ENCODE results near the gene RBPJ. TPM values are rescaled to one million over a fixed set of nuclear protein-coding genes. Genes with fewer than 3 reads are reported as not detected.

The RBPJ gene
- total RNA-seq, 2 donors from 2014 or later = 31.4 to 41.0 TPM

DNA sequence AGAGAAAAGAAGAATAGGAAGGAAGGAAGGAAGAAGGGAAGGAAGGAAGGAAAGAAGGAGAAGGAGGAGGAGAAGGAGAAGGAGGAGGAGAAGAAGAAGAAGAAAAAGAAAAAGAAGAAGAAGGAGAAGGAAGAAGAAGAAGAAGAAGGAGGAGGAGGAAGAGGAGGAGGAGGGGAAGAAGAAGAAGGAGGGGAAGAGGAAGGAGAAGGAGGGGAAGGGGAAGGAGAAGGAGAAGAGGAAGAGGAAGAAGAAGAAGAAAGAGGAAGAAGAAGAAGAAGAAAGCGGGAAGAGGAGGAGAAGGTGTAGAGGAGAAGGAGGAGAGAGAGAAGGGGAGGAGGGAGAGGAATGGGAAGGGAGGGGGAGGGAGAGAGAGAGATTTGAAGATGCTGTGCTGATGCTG, 146.9 kb downstream of the RBPJ start:
- TF ChIP-seq, protein P1, sequence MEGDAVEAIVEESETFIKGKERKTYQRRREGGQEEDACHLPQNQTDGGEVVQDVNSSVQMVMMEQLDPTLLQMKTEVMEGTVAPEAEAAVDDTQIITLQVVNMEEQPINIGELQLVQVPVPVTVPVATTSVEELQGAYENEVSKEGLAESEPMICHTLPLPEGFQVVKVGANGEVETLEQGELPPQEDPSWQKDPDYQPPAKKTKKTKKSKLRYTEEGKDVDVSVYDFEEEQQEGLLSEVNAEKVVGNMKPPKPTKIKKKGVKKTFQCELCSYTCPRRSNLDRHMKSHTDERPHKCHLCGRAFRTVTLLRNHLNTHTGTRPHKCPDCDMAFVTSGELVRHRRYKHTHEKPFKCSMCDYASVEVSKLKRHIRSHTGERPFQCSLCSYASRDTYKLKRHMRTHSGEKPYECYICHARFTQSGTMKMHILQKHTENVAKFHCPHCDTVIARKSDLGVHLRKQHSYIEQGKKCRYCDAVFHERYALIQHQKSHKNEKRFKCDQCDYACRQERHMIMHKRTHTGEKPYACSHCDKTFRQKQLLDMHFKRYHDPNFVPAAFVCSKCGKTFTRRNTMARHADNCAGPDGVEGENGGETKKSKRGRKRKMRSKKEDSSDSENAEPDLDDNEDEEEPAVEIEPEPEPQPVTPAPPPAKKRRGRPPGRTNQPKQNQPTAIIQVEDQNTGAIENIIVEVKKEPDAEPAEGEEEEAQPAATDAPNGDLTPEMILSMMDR (IDR thresholded peaks at IDR 0.05) = no peak
- H3K27ac ChIP-seq = no peak overlapping the region
- peaks cover 0 to 6% of the 10 kb centered on the region in 2 donors for H3K9me3 ChIP-seq
- DNase-seq (ENCODE audit: low spot score) = no peak
- no peaks in the 10 kb centered on the region for H3K4me1 ChIP-seq
- no peak overlapping the region for H3K4me3 ChIP-seq
- H3K27me3 ChIP-seq = no peaks in the 10 kb centered on the region
- H3K36me3 ChIP-seq = no peaks in the 10 kb centered on the region

DNA sequence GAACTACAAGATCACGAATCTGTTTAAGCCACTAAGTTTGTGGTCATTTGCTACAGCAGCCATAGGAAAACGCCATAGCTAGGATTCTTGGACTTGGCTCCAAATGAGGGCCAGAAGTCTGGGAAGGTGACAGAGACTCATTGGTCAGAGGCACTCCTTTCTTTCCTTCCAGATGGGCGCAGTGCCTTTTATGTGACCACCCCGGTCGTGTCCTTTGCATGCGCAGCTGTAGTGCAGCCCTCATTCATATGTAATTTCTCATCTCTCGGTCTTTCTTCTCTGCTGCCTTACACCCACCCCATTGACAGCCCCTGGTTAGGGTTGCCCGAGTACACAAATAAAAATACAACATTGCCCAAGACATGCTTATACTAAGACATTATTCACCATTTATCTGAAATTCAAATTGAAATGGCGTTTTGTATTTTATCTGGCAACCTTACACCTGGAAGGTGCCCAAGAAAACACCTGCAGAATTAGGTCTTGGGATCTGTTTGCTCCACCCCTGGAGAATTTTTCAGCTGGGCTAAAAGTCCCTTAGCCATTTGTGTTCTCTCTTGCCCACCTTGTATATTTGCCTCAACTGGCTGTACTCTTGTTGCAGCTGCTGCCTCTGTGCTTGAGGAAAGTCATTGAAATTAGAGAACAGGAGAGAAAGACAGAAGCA, 147.6 kb downstream of the RBPJ start:
- DNase-seq (ENCODE audit: low spot score) = no peak
- Histone ChIP-seq H3K36me3 (no peaks in the 10 kb centered on the region), H3K4me3 (no peak overlapping the region), H3K4me1 (no peaks in the 10 kb centered on the region), H3K27me3 (no peaks in the 10 kb centered on the region), H3K9me3 (peaks cover 0 to 10% of the 10 kb centered on the region in 2 donors), H3K27ac (no peak overlapping the region)
- TF ChIP-seq, protein P1 (IDR thresholded peaks at IDR 0.05) = no peak

DNA sequence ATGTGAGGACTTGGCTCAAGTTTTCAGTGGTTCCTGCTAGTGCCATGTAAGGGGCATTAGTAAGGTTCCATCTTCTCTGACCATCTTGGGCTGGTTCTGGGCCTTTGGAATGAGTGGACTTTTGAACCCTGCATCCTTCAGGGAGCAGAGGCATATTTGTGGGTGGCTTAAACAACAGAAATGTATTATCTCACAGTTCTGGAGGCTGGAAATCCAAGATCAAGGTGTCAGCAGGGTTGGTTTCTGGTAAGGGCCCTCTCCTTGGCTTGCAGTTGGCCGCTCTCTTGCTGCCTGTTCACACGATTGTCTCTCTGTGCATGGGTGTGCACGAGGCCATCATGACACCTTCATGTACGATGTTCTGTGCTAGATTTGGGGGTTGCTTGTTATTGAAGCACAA, 148.2 kb downstream of the RBPJ start:
- Histone ChIP-seq H3K9me3 (peaks cover 0 to 10% of the 10 kb centered on the region in 2 donors), H3K4me1 (no peaks in the 10 kb centered on the region), H3K4me3 (no peak overlapping the region), H3K27me3 (no peaks in the 10 kb centered on the region), H3K27ac (no peak overlapping the region), H3K36me3 (no peaks in the 10 kb centered on the region)
- no peak for DNase-seq (ENCODE audit: low spot score)
- TF ChIP-seq, protein P1 (IDR thresholded peaks at IDR 0.05) = no peak

DNA sequence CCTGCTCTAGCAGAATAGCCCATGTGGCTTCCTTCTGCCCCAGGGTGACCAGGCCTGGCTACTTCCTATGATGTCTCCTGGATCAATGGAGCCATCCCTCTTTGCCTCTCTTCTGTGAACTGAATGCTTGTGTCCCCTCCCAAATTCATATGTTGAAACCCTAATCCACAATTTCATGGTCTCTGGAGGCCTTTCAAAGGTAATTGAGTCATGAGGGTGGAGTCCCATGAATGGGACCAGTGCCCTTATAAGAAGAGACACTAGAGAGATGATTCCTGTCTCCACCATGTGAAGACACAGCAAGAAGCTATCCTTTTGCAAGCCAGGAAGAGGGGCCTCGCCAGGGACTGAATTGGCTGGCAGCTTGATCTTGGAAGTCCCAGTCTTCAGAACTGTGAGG, 151.1 kb downstream of the RBPJ start:
- Histone ChIP-seq H3K27me3 (no peaks in the 10 kb centered on the region), H3K4me3 (no peak overlapping the region), H3K9me3 (peaks cover 0 to 10% of the 10 kb centered on the region in 2 donors), H3K4me1 (no peaks in the 10 kb centered on the region), H3K27ac (no peak overlapping the region), H3K36me3 (no peaks in the 10 kb centered on the region)
- no peak for DNase-seq (ENCODE audit: low spot score)
- TF ChIP-seq, protein P1 (IDR thresholded peaks at IDR 0.05) = no peak

DNA sequence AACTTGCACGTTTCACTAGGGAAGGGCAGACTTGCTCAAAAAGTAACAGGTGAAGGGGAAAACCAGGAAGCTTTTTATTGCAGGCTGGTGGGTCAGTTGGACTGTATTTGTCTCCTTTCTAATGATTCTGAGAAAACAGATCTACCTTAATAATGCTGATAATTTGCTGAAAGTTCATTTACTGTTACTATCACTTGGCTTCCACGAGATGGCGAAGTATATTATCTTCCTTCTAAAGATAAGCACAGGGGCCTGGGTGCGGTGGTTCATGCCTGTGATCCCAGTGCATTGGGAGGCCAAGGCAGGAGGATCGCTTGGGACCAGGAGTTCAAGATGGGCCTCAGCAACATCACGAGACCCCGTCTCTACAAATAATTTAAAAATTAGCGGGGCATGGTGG, 153.1 kb downstream of the RBPJ start:
- no peaks in the 10 kb centered on the region for H3K27me3 ChIP-seq
- DNase-seq (ENCODE audit: low spot score) = no peak
- no peaks in the 10 kb centered on the region for H3K36me3 ChIP-seq
- H3K27ac ChIP-seq = no peak overlapping the region
- H3K4me3 ChIP-seq = no peak overlapping the region
- H3K9me3 ChIP-seq = peaks cover 0 to 9% of the 10 kb centered on the region in 2 donors
- no peaks in the 10 kb centered on the region for H3K4me1 ChIP-seq
- TF ChIP-seq, protein P1 (IDR thresholded peaks at IDR 0.05) = no peak

DNA sequence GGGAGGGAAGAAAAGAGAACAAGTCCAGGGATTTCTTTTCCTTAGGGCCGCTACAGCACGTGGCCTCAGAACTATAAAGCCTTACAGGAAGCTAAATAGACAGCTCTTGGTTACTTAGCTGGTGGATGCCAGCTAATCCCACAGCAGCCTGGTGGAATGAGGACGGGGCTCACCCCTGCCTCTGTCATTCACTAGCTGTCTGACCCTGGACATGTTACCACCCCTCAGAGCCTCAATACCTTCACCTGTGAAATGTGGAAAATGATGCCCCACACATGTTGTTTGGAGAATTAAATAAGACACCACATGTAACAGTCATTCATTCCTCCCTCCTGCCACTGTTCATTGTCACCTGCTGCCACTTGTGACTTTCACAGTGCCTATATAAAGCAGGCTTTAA, 153.7 kb downstream of the RBPJ start:
- H3K4me1 ChIP-seq = no peaks in the 10 kb centered on the region
- H3K27me3 ChIP-seq = no peaks in the 10 kb centered on the region
- DNase-seq (ENCODE audit: low spot score) = no peak
- peaks cover 0 to 4% of the 10 kb centered on the region in 2 donors for H3K9me3 ChIP-seq
- TF ChIP-seq, protein P1 (IDR thresholded peaks at IDR 0.05) = no peak
- no peaks in the 10 kb centered on the region for H3K36me3 ChIP-seq
- H3K4me3 ChIP-seq = no peak overlapping the region
- H3K27ac ChIP-seq = no peak overlapping the region

Measured in right atrium auricular region (tissue), 2 donors.